ENCODE results near the gene EPB41L4A.

The EPB41L4A gene

GRCh38 chr5:112353678-112354077 is 65.4 kb downstream of the EPB41L4A start:
- no peak overlapping the region for H3K4me3 Mint-ChIP-seq
- no peaks in the 10 kb centered on the region for H3K36me3 Mint-ChIP-seq
- H3K27me3 Mint-ChIP-seq: peaks cover 3% of the 10 kb centered on the region
- H3K27ac Mint-ChIP-seq: no peak overlapping the region
- no peaks in the 10 kb centered on the region for H3K9me3 Mint-ChIP-seq (ENCODE audit: low read depth)
- no peaks in the 10 kb centered on the region for H3K4me1 Mint-ChIP-seq (ENCODE audit: low read depth)

DNA sequence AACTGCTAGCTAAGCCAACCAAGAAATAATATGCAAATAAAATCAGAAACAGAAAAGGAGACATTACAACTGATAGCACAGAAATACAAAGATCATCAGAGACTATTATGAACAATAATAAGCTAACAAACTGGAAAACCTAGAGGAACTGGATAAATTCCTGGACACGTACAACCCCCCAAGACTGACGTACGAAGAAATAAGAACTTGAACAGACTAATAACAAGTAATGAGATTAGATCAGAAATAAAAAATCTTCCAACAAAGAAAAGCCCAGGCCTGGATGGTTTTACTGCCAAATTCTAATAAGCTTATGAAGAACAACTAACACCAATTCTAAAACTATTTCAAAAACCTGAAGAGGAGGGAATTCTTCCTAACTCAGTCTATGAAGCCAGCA is 67.9 kb downstream of the EPB41L4A start:
- H3K27me3 Mint-ChIP-seq: peaks cover 3% of the 10 kb centered on the region
- no peaks in the 10 kb centered on the region for H3K9me3 Mint-ChIP-seq (ENCODE audit: low read depth)
- no peaks in the 10 kb centered on the region for H3K36me3 Mint-ChIP-seq
- H3K4me3 Mint-ChIP-seq: no peak overlapping the region
- no peak overlapping the region for H3K27ac Mint-ChIP-seq
- no peaks in the 10 kb centered on the region for H3K4me1 Mint-ChIP-seq (ENCODE audit: low read depth)

DNA sequence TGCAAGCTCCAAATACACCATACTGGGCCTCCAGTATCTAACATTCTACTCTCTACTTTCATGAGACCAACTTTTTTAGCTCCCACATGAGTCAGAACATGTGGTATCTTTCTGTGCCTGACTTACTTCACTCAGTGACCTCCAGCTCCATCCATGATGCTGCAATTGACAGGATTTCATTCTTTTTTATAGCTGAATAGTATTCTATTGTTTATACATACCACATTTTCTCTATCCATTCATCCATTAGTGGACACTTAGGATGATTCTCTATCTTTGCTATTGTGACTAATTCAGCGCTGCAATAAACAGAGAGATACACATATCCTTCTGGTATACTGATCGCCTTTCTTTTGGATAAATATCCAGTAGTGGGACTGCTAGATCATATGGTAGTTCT is 68.5 kb downstream of the EPB41L4A start:
- H3K27ac Mint-ChIP-seq: no peak overlapping the region
- no peak overlapping the region for H3K4me3 Mint-ChIP-seq

GRCh38 chr5:112349371-112349770 is 69.7 kb downstream of the EPB41L4A start:
- Mint-ChIP-seq H3K27me3 (no peaks in the 10 kb centered on the region), H3K27ac (no peak overlapping the region), H3K4me1 (ENCODE audit: low read depth) (no peaks in the 10 kb centered on the region), H3K36me3 (no peaks in the 10 kb centered on the region), H3K9me3 (ENCODE audit: low read depth) (no peaks in the 10 kb centered on the region), H3K4me3 (no peak overlapping the region)

More for the DNA sequence above, 68.5 kb downstream of the EPB41L4A start:
- Mint-ChIP-seq H3K36me3 (no peaks in the 10 kb centered on the region), H3K4me1 (ENCODE audit: low read depth) (no peaks in the 10 kb centered on the region), H3K9me3 (ENCODE audit: low read depth) (no peaks in the 10 kb centered on the region), H3K27me3 (peaks cover 3% of the 10 kb centered on the region)

- peaks cover 2% of the 10 kb centered on the region for H3K27me3 Mint-ChIP-seq
- H3K9me3 Mint-ChIP-seq (ENCODE audit: low read depth): no peaks in the 10 kb centered on the region
- no peaks in the 10 kb centered on the region for H3K36me3 Mint-ChIP-seq
- no peak overlapping the region for H3K4me3 Mint-ChIP-seq
- H3K27ac Mint-ChIP-seq: no peak overlapping the region
- no peaks in the 10 kb centered on the region for H3K4me1 Mint-ChIP-seq (ENCODE audit: low read depth)
Measured at GRCh38 chr5:112348915-112349314, 70.2 kb downstream of the EPB41L4A start.

GRCh38 chr5:112348387-112348786 is 70.7 kb downstream of the EPB41L4A start:
- H3K4me3 Mint-ChIP-seq: no peak overlapping the region
- no peaks in the 10 kb centered on the region for H3K9me3 Mint-ChIP-seq (ENCODE audit: low read depth)
- no peaks in the 10 kb centered on the region for H3K4me1 Mint-ChIP-seq (ENCODE audit: low read depth)
- H3K36me3 Mint-ChIP-seq: no peaks in the 10 kb centered on the region
- H3K27ac Mint-ChIP-seq: no peak overlapping the region
- peaks cover 2% of the 10 kb centered on the region for H3K27me3 Mint-ChIP-seq

- Mint-ChIP-seq H3K9me3 (ENCODE audit: low read depth) (no peaks in the 10 kb centered on the region), H3K27me3 (peaks cover 2% of the 10 kb centered on the region), H3K4me3 (no peak overlapping the region), H3K36me3 (no peaks in the 10 kb centered on the region), H3K4me1 (ENCODE audit: low read depth) (no peaks in the 10 kb centered on the region), H3K27ac (no peak overlapping the region)
Measured at GRCh38 chr5:112346411-112347044, 72.5 kb downstream of the EPB41L4A start.

DNA sequence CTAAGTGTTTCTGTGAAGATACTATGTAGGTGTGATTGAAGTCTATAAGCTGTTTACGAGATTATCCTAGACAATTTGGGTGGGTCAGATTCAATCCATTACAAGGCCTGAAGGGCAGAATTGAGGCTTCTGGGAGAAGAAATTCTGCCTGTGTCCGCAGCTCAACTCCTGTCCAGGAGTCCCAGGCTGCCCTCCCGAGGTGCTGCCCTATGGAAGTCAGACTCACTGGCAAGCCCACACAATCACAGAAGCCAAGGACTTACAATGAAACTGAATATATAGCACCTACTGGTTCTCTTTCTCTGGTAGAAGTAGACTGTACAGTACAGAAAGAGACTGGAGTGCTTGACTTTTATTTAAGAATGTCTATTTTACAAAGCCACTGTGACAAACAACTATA is 74.5 kb downstream of the EPB41L4A start:
- Mint-ChIP-seq H3K9me3 (ENCODE audit: low read depth) (no peaks in the 10 kb centered on the region), H3K27ac (no peak overlapping the region), H3K36me3 (no peaks in the 10 kb centered on the region), H3K27me3 (peaks cover 5% of the 10 kb centered on the region), H3K4me1 (ENCODE audit: low read depth) (no peaks in the 10 kb centered on the region), H3K4me3 (no peak overlapping the region)

DNA sequence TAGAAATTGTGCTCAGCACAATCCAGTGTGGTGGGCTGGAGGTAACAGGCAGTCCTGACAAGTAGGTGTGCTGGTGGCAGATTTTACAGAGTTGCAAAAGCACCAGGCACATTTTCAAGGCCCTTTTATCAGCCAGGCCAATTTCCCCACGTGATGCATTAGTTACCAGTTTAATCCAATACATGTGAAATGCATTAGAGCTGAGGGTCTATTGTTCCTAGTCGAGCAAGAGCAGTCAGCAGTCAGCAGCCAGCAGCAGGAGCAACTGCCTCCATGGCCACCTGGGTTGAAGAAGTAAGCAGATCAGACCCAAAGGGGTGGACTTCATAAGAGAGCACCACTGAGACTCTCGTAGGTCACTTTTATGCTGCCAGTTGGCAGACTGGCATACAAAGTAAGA is 76.7 kb downstream of the EPB41L4A start:
- Mint-ChIP-seq H3K4me3 (no peak overlapping the region), H3K36me3 (no peaks in the 10 kb centered on the region), H3K27ac (no peak overlapping the region), H3K9me3 (ENCODE audit: low read depth) (no peaks in the 10 kb centered on the region), H3K27me3 (peaks cover 7% of the 10 kb centered on the region), H3K4me1 (ENCODE audit: low read depth) (no peaks in the 10 kb centered on the region)

GRCh38 chr5:112339761-112340160 is 79.3 kb downstream of the EPB41L4A start:
- peaks cover 7% of the 10 kb centered on the region for H3K27me3 Mint-ChIP-seq
- H3K27ac Mint-ChIP-seq: no peak overlapping the region
- no peaks in the 10 kb centered on the region for H3K4me1 Mint-ChIP-seq (ENCODE audit: low read depth)
- H3K36me3 Mint-ChIP-seq: no peaks in the 10 kb centered on the region
- H3K4me3 Mint-ChIP-seq: no peak overlapping the region
- no peaks in the 10 kb centered on the region for H3K9me3 Mint-ChIP-seq (ENCODE audit: low read depth)

- H3K27ac Mint-ChIP-seq: no peak overlapping the region
- no peaks in the 10 kb centered on the region for H3K9me3 Mint-ChIP-seq (ENCODE audit: low read depth)
- H3K27me3 Mint-ChIP-seq: peaks cover 5% of the 10 kb centered on the region
- no peak overlapping the region for H3K4me3 Mint-ChIP-seq
- no peaks in the 10 kb centered on the region for H3K36me3 Mint-ChIP-seq
- H3K4me1 Mint-ChIP-seq (ENCODE audit: low read depth): no peaks in the 10 kb centered on the region
Measured at GRCh38 chr5:112338681-112339337, 80.3 kb downstream of the EPB41L4A start.

- H3K36me3 Mint-ChIP-seq: no peaks in the 10 kb centered on the region
- peaks cover 3% of the 10 kb centered on the region for H3K4me1 Mint-ChIP-seq (ENCODE audit: low read depth)
- H3K27me3 Mint-ChIP-seq: peaks cover 1% of the 10 kb centered on the region
- no peaks in the 10 kb centered on the region for H3K9me3 Mint-ChIP-seq (ENCODE audit: low read depth)
- no peak overlapping the region for H3K27ac Mint-ChIP-seq
- no peak overlapping the region for H3K4me3 Mint-ChIP-seq
Measured at GRCh38 chr5:112333331-112333781, 85.7 kb downstream of the EPB41L4A start.

DNA sequence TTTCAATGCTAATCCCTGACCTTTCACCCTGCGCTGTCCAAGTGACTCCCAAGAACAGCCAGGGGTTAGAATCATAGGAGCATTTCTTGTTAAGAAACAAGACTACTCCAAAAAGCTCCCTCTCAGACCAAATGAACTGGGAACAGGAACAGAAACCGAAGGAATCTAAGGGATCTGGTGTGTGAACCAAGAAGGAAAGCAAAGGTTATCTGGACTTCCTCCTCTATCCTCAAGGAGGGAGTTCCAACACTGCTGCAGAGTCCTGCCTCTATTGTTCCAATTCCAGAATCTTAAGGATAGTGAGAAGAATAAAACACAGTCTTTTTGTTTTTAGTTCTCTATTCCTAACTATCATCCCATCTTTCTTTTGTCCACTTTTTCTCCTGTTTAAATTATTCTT is 87.2 kb downstream of the EPB41L4A start:
- Mint-ChIP-seq H3K9me3 (ENCODE audit: low read depth) (no peaks in the 10 kb centered on the region), H3K27me3 (peaks cover 5% of the 10 kb centered on the region), H3K4me3 (no peak overlapping the region)

GRCh38 chr5:112329419-112330090 is 89.5 kb downstream of the EPB41L4A start:
- Mint-ChIP-seq H3K36me3 (no peaks in the 10 kb centered on the region), H3K9me3 (ENCODE audit: low read depth) (no peaks in the 10 kb centered on the region), H3K4me3 (no peak overlapping the region), H3K27ac (no peak overlapping the region), H3K27me3 (peaks cover 5% of the 10 kb centered on the region), H3K4me1 (ENCODE audit: low read depth) (peaks cover 3% of the 10 kb centered on the region)

More for the DNA sequence above, 87.2 kb downstream of the EPB41L4A start:
- H3K27ac Mint-ChIP-seq: no peak overlapping the region
- peaks cover 3% of the 10 kb centered on the region for H3K4me1 Mint-ChIP-seq (ENCODE audit: low read depth)
- no peaks in the 10 kb centered on the region for H3K36me3 Mint-ChIP-seq

DNA sequence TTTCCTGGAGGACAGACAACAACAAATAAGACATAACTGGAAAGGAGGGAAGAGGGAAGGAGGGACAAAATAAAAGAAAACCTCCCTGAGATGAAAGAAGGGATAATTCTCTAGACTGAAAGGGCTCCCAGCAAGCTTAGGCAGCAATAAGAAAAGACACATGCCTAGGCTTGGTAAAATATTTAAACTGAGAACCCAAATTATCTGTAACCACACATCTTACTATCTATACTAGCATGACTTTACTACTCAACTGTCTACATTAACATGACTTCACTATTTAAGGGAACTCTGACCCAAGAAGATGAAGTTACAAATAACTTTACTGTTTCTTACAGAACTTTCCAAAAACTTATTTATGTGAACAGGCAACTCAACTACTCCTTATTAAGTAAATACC is 95.9 kb downstream of the EPB41L4A start:
- H3K27me3 Mint-ChIP-seq: peaks cover 20% of the 10 kb centered on the region

More for the DNA sequence above, 95.9 kb downstream of the EPB41L4A start:
- no peaks in the 10 kb centered on the region for H3K9me3 Mint-ChIP-seq (ENCODE audit: low read depth)
- no peaks in the 10 kb centered on the region for H3K4me1 Mint-ChIP-seq (ENCODE audit: low read depth)
- H3K27ac Mint-ChIP-seq: no peak overlapping the region
- H3K36me3 Mint-ChIP-seq: no peaks in the 10 kb centered on the region
- H3K4me3 Mint-ChIP-seq: no peak overlapping the region
